Stimulated activated CD4-positive, alpha-beta T cell treated with anti-CD3 and anti-CD28 coated beads, Interleukin-2, amount 100 ng/mL, for 4 hours (primary cell): Measurements from ENCODE around the gene FRMPD1.

Source experiments
- DNase-seq: peaks from one replicate; pipeline ENCODE4 v3.0.0-alpha.2; 2020; ENCODE audit warnings: low read depth

The FRMPD1 gene

DNA sequence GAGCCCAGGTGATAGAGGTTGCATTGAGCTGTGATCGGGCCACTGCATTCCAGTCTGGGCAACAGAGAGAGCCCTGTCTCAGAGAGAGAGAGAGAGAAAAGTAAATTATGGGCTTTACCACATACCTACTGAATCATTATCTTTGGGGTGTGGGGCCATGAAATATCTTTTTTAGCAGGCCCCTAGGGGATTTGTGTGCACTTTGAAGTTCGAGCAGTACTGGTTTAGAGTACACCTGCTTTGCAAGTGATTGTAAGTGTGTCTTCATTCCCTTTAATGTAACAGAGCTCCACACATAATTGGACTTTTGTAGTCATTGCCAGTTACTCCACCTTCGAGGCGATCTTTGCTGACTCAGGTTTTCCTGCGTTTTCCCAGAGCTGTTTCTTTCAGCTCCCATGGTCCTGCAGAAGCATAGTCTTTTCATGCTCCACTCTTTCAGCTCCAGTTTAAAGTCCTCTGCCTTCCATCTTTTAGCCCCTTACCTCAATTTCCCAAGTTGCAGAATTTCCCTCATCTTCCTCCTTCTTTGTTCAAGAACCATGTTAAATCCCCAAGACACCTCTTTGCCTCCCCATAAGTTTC lies 24.0 kb upstream of the FRMPD1 start:
- no peak for DNase-seq

- DNase-seq = no peak
These were observed 18.3 kb upstream of the FRMPD1 start for GRCh38 chr9:37632479-37632878.

GRCh38 chr9:37635808-37636207 lies 14.9 kb upstream of the FRMPD1 start:
- no peak for DNase-seq

DNA sequence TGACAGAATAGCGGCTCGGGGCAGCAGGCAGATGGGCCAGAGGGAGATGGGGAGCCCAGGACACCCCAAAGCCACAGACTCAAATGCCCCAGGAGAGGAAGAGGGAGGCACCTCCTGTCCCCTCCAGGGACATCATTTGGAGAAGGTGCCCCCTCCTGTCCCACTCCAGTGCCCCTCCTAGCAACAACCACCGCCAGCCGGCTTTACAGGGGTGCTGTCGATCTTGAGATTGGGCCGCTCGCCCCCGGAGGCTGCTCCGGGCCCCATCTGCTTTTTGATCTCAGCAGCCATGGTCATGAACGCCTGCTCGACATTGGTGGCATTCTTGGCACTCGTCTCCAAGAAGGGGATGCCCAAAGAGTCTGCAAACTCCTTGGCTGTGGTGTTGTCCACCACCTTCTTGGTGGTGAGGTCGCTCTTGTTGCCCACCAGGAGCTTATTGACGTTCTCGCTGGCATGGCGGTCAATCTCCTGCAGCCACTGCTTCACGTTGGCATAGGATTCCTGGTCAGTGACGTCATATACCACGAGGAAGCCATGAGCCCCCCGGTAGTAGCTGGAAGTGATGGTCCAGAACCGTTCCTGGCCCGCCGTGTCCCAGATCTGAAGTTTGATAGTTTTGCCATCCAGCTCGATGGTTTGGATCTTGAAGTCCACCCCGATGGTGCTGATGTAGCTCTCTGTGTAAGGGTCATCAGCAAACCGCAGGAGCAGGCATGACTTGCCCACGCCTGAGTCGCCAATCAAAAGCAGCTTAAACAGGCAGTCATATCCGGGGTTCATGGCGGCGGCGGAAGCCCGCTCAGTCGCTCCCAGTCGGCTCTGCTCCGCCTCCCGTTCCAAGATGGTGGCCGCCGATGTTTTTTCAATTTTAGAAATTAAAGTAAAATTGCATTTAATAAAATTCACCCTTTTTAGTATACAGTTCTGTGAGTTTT lies 14.0 kb upstream of the FRMPD1 start:
- DNase-seq = no peak

DNA sequence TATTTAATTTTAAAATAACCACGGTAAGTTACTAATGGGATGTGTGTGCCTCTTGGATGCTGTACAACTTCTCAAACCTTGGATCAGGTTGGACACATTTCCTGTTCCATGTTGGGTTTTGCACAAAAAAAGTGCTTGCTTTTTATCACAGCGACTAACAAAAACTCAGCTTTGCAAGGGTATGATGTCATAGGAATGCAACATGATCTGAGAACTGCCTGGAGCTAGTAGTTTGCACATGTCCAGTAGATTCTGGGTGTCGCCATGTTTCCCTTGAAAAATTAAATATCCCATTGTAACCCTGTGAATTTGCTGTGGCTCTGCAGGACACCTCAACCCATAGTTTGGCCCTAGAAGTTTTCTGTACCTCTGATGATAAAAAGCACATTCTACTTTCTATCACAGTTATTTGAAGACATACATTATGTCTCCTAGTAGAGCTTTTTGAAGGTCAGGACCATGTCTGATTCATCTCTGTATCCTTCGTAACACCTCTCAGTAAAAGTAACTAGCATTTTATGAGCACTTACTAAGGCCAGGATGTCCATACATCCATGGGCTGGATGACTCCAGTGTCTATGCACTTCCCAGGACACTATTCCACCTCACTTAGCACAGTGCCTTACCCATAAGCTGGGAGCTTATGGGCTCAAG lies 11.5 kb upstream of the FRMPD1 start:
- no peak for DNase-seq

DNA sequence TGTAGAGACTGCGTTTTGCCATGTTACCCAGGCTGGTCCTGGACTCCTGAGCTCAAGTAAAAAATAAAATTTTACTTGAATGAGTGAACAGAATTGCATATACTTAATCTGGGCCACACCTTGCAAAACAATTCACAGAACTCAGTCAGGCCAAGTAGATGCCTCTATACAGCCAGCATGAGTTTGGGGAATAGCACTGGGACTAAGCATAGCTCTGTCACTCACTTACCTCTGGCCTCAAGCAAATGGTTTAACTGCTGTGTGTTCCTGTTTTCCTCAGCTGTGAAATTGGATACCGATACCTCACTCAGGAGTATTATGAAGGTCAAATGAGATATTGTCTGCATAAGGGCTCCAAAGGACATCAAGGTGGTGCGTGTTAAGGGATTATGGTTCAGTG lies 10.9 kb upstream of the FRMPD1 start:
- DNase-seq = no peak

DNA sequence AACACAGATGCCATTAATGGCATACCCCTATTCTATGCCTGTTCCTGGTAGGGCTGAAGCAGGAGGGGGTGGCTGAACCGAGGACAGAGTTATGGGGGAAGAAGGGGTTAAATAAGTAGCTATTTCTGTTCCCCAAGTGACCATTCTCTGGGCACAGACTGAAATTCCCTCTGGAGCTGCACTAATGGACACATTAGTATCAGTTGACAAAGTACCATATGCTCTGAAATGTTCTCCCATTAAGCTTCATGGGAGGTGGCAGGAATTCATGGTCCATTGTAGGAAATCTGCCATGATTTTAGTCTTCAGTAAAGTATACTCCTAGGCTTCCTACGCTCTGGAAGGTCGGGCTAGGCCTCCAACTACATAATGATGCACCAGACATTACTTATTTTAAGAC lies 10.5 kb upstream of the FRMPD1 start:
- DNase-seq = no peak

DNA sequence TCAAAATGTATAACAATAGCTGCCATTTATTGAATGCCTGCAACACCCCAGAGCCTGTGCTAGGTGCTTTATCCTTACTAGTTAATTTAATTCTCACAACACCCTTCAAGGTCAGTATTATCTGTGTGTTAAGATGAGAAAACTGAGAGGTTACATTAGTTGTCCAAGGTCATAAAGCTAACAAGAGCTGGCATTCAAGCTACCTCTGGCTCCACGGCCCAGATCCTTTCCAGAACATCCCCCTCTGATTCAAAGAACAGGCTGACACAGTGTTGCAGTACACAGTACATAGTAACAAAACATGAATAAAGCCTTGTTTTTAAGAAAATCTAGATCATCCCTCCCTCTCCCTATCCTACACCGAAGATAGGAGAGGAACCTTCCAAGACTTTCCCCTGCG lies 9.4 kb upstream of the FRMPD1 start:
- DNase-seq = no peak

GRCh38 chr9:37643214-37643613 lies 7.5 kb upstream of the FRMPD1 start:
- DNase-seq = no peak

DNA sequence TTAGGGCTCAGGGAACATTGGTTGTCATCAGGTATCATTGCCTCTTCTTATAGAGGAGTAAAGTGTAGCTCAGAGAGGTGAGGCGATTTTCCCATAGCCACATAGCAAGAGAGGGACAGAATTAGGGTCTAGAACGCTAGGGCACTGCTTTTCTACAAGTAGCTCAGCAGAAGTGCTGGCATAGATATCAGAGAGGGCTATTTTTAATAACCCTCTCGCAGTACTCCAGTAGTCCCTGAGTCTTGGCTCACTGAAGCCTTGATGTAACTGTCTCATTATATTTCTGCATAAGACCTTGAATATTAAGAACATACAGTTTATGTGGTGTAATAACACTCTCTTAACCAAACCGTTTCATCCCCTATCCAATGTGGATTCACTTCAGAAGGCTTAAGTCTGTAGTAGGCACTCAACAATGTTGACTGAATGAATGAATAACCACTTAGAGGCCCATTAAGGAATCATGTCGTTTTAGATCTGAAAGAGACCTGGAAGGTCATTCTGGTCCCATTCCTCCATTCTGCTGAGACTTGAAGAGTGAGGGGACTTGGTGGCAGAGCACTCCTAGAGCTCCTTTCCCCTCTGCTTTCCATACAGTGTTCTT lies 4.7 kb upstream of the FRMPD1 start:
- no peak for DNase-seq

DNA sequence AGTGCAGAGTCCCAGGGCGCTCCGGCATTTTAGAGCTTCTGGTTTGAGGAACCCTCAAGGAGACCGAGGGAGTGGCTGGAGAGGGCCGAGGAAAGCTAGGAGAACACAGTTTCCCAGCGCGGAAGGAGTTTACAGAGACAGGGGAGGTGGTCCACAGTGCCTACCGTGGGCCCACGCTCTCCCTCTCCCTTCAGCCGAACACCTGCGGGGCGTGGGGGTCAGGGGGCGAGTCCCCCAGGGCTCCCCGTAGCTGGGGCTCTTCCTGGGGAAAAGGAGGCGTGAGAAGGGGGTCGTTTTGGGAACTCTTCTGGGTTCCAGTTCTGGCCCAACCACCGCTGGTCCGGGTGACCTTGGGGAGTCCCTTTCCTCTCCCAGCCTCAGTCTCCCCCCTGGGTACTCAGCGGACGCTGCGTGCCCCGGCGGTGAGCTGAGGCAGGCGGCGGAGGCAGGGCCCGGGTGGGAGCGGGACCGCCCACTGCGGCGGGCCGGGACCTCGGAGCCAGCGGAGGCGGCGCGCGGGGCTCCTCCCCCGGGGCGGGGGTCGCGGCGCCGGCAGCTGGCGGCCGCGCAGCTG lies 368 bp upstream of the FRMPD1 start:
- DNase-seq = no peak

GRCh38 chr9:37652261-37652660 lies 1.5 kb downstream of the FRMPD1 start:
- DNase-seq = no peak

DNA sequence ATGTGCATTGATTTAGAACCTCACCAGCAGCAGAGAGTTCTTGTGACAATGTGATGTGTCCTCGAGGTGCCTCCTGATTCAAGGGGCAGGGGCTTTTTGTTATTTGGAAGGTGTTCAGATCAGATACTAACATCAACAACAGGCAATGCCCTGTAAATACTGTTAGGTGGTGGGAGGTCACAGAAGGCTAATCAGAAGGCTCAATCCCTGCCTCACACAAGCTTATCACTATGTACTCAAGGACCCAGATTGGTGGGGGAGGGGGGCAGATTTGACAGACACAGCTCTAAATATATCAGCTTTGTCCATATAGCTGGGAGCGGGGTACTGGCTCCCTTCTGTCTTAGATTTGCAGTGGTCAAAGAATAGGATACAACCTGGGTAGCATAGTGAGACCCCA lies 2.6 kb downstream of the FRMPD1 start:
- no peak for DNase-seq

GRCh38 chr9:37656936-37657335 lies 6.2 kb downstream of the FRMPD1 start:
- DNase-seq = no peak

GRCh38 chr9:37660691-37661090 lies 9.9 kb downstream of the FRMPD1 start:
- no peak for DNase-seq

- DNase-seq = no peak
These were observed 13.2 kb downstream of the FRMPD1 start for GRCh38 chr9:37663926-37664325.

DNA sequence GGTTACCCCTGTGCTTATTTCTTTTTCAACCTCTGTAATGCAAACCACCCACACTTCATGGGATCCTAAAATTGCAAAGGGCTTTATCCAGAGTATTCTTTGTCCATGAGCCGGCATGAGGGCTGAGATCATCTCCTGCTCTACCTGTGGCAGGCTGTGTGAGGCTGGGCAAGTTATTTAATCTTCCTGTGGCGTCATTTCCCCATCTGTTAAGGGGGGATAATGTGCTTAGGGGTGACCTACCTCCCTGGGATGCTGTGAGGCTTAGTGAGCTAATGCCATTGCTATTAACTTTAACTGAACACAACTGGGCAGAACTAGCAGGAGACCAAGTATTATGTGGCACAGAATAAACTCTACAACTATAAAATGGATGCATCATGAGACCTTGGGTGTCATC lies 17.0 kb downstream of the FRMPD1 start:
- DNase-seq = no peak

GRCh38 chr9:37668116-37668601 lies 17.4 kb downstream of the FRMPD1 start:
- no peak for DNase-seq

DNA sequence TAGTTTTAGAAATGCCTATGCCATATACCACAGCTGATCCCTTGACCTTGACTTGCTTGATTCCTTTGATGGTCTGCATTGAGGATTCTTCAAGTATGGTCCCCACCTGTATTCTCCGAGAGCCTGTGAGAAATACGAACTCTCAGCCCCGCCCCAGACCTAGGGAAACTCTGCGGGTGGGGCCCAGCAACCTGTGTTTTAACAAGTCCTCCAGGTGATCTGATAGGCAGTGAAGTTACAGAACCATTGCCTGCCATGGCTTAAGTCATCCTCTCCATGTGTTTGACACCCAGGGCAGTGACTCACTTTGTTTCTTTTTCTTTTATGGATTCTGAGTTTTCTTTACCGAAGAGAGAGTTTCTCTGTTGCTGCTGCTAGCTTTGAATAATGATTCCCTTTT lies 18.5 kb downstream of the FRMPD1 start:
- DNase-seq = no peak

DNA sequence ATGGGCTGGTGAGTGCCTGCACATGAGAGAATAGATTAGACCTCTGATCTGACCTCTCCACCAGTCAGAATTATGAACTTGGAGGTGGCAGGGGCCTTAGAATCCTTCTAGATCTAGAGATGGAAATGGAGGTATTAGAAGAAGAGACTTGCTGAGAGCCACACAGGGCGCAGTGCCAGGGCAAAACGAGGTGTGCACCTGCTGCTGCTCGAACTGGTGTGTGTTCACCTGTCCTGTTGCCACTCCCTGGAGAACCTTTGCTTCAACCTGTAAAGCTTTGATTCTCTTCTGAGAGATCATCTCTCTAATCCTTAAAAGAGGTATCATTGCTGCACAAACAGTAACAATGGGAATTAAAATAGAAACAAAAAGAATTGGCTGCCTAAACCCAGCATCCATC lies 24.9 kb downstream of the FRMPD1 start:
- DNase-seq = no peak

DNA sequence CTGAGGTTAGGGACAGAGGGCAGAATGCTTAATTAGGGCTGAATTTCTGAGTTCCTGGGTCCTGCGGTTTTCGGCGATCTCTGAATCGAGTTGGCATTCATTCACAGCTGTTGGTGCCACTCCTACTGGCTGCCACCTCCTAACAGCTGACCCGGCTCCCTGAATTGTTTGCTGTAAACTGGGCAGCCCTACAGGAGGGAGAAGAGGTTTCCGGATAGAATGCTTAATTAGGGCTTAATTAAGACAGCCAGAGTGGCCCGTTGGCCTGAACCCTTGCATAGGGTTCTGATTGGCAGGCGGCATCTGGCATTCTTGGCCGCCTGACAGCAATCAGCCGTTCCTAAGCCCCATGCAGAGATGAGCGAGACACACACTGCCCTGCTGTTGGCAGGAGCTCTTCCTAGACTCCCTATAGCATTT lies 25.7 kb downstream of the FRMPD1 start:
- DNase-seq = no peak

- DNase-seq = no peak
These were observed 26.7 kb downstream of the FRMPD1 start for GRCh38 chr9:37677435-37677834.
